OCI-LY3 (cell line): ENCODE results near the gene MAPK8.

Experiments used
- H2AFZ ChIP-seq: fragments of 200-600, 300-600 bp; shearing (Covaris generic); 2 replicates; pipeline ENCODE4 v1.6.0; 2014; ENCODE audit warnings: antibody characterized with exemption, low read depth, low read length
- H3K27ac ChIP-seq: fragments of 200-600, 300-600 bp; sonication (generic); 2 replicates; pipeline ENCODE4 v1.5.1; 2014; ENCODE audit warnings: mild to moderate bottlenecking, low read length, moderate library complexity, mixed read lengths
- H3K27me3 ChIP-seq: fragments of 200-600, 300-600 bp; sonication (generic); 2 replicates; pipeline ENCODE4 v1.6.1; 2014; ENCODE audit warnings: low read depth, low read length, mixed read lengths
- H3K36me3 ChIP-seq: fragments of 200-600, 300-600 bp; sonication (generic); replicated peaks from 2 replicates; pipeline ENCODE3; 2014; ENCODE audit warnings: low read depth, low read length, mixed read lengths
- H3K4me1 ChIP-seq: fragments of 300-600, 200-600 bp; sonication (generic); 2 replicates; pipeline ENCODE4 v1.6.1; 2014; ENCODE audit warnings: low read length, mixed read lengths
- H3K4me2 ChIP-seq: fragments of 200-600, 300-600 bp; sonication (generic); 2 replicates; pipeline ENCODE4 v1.6.1; 2014; ENCODE audit warnings: low read length, mixed read lengths
- H3K4me3 ChIP-seq: fragments of 300-600, 200-600 bp; sonication (generic); 2 replicates; pipeline ENCODE4 v1.5.1; 2014; ENCODE audit warnings: antibody characterized with exemption, mild to moderate bottlenecking, low read length, moderate library complexity
- H3K79me2 ChIP-seq: fragments of 300-600, 200-600 bp; shearing (Covaris generic); 2 replicates; pipeline ENCODE4 v1.6.1; 2014; ENCODE audit warnings: mild to moderate bottlenecking, low read length, mixed read lengths
- H3K9ac ChIP-seq: fragments of 300-600, 200-600 bp; shearing (Covaris generic); 2 replicates; pipeline ENCODE4 v1.6.0; 2014; ENCODE audit warnings: mild to moderate bottlenecking, low read length, moderate library complexity
- H3K9me3 ChIP-seq: fragments of 200-600, 300-600 bp; shearing (Covaris generic); 2 replicates; pipeline ENCODE4 v1.6.1; 2014; ENCODE audit warnings: low read length, mixed read lengths; ENCODE audit not compliant: insufficient read depth
- H4K20me1 ChIP-seq: fragments of 200-600, 300-600 bp; sonication (generic); 2 replicates; pipeline ENCODE4 v1.6.1; 2016; ENCODE audit warnings: low read length, mixed read lengths; ENCODE audit not compliant: insufficient read depth
- CTCF ChIP-seq: fragments of 200-600, 300-600 bp; sonication (generic); IDR thresholded peaks from 2 replicates; pipeline ENCODE4 v1.5.1; 2014; ENCODE audit warnings: antibody characterized with exemption, low read length, low read depth
- EZH2phosphoT487 ChIP-seq: fragments of 200-600 bp; shearing (Covaris generic); IDR thresholded peaks from 2 replicates; pipeline ENCODE4 v1.6.1; 2018; ENCODE audit warnings: antibody characterized with exemption, mixed run types, low read depth

The MAPK8 gene

GRCh38 chr10:48459270-48460150, 153.0 kb downstream of the MAPK8 start:
- Histone ChIP-seq H3K36me3 (no peaks in the 10 kb centered on the region), H3K9ac (no peak overlapping the region), H2AFZ (no peak overlapping the region), H3K4me2 (no peak overlapping the region), H4K20me1 (no peaks in the 10 kb centered on the region), H3K4me1 (peaks cover 18% of the 10 kb centered on the region), H3K27me3 (no peaks in the 10 kb centered on the region), H3K9me3 (no peaks in the 10 kb centered on the region), H3K4me3 (no peak overlapping the region), H3K27ac (no peak overlapping the region), H3K79me2 (no peaks in the 10 kb centered on the region)
- TF ChIP-seq EZH2phosphoT487, result no peak
- no peak for TF ChIP-seq CTCF

GRCh38 chr10:48460182-48460581, 153.7 kb downstream of the MAPK8 start:
- no peaks in the 10 kb centered on the region for H3K36me3 ChIP-seq
- TF ChIP-seq CTCF (no peak), EZH2phosphoT487 (no peak)

DNA sequence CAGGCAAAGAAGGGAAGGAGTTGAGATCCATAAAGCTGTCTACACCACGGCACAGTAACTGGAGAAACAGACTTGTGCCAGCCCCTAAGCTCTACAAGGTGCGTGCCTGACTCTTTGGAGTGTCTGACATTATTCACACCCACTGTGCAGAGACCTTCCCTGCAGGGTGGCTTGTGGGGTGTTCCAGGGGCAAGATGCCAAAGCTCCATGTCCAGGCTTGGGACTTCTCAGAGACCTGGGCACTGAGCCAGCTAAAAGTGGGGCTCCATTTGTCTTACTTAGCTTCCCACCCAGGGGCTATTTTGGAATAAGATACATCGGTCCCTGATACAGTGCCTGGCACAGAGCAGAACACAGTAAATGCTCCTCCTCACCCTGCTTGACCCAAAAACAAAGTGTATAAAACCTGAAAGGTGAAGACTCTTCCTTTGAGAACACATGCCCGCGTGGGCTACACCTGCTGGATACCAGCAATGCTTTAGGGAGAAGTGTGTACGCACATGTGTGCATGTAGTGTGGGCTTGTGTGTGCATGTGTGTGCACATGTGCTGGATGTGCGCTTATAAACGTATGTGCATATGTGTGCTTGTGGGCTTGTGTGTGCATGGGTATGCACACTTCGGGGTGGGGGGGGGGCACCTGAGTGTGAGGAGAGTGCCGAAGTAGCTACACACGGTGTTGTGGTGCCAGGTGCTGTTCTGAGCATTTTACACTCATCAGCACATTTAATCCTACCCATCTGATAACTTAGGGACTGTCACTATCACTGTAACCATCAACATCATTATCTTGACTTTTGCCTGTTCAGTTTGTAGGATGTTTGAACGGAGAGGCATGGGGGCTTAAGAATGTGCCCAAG, 155.4 kb downstream of the MAPK8 start:
- no peak overlapping the region for H3K9ac ChIP-seq
- no peaks in the 10 kb centered on the region for H3K79me2 ChIP-seq
- H3K4me3 ChIP-seq, result no peak overlapping the region
- H3K36me3 ChIP-seq, result no peaks in the 10 kb centered on the region
- TF ChIP-seq CTCF (no peak), EZH2phosphoT487 (no peak)
- no peaks in the 10 kb centered on the region for H3K27me3 ChIP-seq
- H2AFZ ChIP-seq, result no peak overlapping the region
- no peaks in the 10 kb centered on the region for H4K20me1 ChIP-seq
- H3K4me2 ChIP-seq, result no peak overlapping the region
- no peaks in the 10 kb centered on the region for H3K9me3 ChIP-seq
- H3K4me1 ChIP-seq, result peaks cover 10% of the 10 kb centered on the region
- H3K27ac ChIP-seq, result no peak overlapping the region

More at GRCh38 chr10:48460182-48460581, 153.7 kb downstream of the MAPK8 start:
- H3K4me2 ChIP-seq, result no peak overlapping the region
- H3K4me1 ChIP-seq, result peaks cover 18% of the 10 kb centered on the region
- no peak overlapping the region for H2AFZ ChIP-seq
- H3K79me2 ChIP-seq, result no peaks in the 10 kb centered on the region
- no peak overlapping the region for H3K27ac ChIP-seq
- H4K20me1 ChIP-seq, result no peaks in the 10 kb centered on the region
- no peaks in the 10 kb centered on the region for H3K9me3 ChIP-seq
- H3K27me3 ChIP-seq, result no peaks in the 10 kb centered on the region
- no peak overlapping the region for H3K9ac ChIP-seq
- no peak overlapping the region for H3K4me3 ChIP-seq

GRCh38 chr10:48462482-48463020, 156.1 kb downstream of the MAPK8 start:
- H3K9me3 ChIP-seq, result no peaks in the 10 kb centered on the region
- no peaks in the 10 kb centered on the region for H3K79me2 ChIP-seq
- no peak overlapping the region for H3K4me3 ChIP-seq
- H3K27ac ChIP-seq, result no peak overlapping the region
- no peaks in the 10 kb centered on the region for H3K36me3 ChIP-seq
- TF ChIP-seq CTCF, result no peak
- TF ChIP-seq EZH2phosphoT487, result no peak
- H3K9ac ChIP-seq, result no peak overlapping the region
- H3K4me2 ChIP-seq, result no peak overlapping the region
- no peak overlapping the region for H2AFZ ChIP-seq
- no peaks in the 10 kb centered on the region for H3K27me3 ChIP-seq
- H3K4me1 ChIP-seq, result peaks cover 9% of the 10 kb centered on the region; the same call in 1 of the 2 replicates
- no peaks in the 10 kb centered on the region for H4K20me1 ChIP-seq
